IPS DF 4.7 (cell line): ENCODE measurements around the gene FAM25C.
"Not testable (repeated sequence)": the region's sequence is repeated elsewhere in the genome, so short reads cannot be mapped to it uniquely, and the experiment has no call there.

Source experiments
- DNase-seq: peaks from one replicate; pipeline ENCODE4 v3.0.0-alpha.2; 2013; ENCODE audit warnings: low spot score; ENCODE audit errors: extremely low read depth

FAM25C gene

DNA sequence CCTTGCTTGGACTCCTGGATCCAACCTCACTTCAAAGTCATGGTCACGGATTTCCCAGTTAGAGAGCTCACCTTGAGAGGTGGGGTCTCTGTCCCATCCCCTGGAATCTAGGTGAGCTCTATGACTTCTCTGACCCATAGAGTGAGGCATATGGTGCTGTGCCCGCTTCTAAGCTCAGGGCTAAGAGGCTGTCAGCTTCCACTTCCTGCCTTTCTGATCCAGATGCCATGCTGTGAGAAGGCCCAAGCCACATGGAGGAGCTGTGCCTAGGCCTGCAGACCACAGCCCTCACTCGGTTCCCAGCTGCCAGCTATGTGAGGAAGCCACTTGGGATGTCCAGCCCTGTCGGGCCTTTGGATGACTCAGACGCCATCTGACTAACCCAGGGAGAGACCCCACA, 39.9 kb downstream of the FAM25C start:
- not testable (repeated sequence) for DNase-seq

DNA sequence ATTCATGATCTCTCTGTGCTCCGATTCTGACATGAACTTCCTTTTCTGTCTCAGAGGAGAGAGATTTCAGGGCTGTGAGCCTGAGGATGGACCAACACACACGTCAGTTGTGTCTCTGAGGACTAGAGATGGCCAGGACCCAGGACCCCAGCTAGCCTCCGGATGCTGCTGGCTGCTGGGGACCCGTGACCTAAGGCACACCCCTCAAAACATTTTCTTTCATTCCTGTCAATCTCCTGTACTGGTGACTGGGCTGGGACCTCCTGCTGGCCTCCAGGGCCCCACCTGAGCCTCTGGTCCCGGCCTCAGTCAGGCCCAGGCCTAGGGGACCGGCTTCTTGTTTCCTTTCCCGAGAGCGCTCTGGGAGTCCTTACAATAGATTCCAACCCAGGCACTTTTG, 42.4 kb downstream of the FAM25C start:
- not testable (repeated sequence) for DNase-seq

DNA sequence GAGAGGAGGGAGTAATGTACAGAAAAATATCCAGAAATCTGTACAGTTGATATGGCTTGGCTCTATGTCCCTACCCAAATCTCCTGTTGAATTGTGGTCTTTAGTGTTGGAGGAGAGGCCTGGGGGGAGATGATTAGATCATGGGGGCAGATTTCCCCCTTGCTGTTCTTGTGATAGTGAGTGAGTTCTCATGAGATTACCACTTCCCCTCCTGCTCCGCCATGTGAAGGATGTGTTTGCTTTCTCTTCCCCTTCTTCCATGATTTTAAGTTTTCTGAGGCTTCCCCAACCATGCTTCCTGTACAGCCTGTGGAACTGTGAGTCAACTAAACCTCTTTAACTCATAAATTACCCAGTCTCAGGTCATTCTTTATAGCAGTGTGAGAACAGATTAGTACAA, 52.2 kb downstream of the FAM25C start:
- not testable (repeated sequence) for DNase-seq
